GM21529 (cell line): Measurements from ENCODE around the gene CAPZB.
"Not testable (repeated sequence)": the region's sequence is repeated elsewhere in the genome, so short reads cannot be mapped to it uniquely, and the experiment has no call there.

Experiments
- ATAC-seq: cut with Tn5 transposase; IDR thresholded peaks from one replicate; pipeline ENCODE4 v1.9.1; 2021; ENCODE audit not compliant: unreplicated experiment

Gene CAPZB

GRCh38 chr1:19499887-19500286 is 14.5 kb upstream of the CAPZB start:
- not testable (repeated sequence) for ATAC-seq

DNA sequence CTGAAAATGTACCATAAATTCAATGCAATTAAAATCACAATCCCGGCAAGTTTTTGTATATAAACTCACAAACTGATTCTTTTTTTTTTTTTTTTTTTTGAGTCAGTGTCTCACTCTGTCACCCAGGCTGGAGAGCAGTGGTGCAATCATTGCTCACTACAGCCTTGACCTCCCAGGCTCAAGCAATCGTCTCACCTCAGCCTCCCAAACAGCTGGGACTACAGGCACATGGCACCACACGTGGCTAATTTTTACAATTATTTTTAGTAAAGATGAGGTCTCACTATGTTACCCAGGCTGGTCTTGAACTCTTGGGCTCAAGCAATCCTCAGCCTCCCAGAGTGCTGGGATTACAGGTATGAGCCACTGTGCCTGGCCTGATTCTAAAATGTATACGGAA is 12.1 kb upstream of the CAPZB start:
- not testable (repeated sequence) for ATAC-seq

DNA sequence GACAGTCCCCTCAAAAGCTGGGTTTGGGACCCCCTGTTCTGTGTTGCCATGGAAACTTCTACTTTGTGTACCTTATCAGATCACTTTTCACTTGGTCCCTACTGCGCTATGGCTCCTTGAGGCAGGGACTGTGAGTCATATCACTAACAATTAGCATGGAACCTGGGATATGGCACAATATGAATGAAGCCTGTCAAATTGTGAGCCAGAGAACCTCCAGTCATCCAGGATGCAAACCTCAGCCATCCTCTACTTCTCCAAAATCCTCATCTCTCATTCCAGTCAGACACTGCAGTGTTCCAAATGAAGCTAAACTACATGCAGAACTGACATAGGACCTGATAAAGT is 11.2 kb upstream of the CAPZB start:
- no peak for ATAC-seq

DNA sequence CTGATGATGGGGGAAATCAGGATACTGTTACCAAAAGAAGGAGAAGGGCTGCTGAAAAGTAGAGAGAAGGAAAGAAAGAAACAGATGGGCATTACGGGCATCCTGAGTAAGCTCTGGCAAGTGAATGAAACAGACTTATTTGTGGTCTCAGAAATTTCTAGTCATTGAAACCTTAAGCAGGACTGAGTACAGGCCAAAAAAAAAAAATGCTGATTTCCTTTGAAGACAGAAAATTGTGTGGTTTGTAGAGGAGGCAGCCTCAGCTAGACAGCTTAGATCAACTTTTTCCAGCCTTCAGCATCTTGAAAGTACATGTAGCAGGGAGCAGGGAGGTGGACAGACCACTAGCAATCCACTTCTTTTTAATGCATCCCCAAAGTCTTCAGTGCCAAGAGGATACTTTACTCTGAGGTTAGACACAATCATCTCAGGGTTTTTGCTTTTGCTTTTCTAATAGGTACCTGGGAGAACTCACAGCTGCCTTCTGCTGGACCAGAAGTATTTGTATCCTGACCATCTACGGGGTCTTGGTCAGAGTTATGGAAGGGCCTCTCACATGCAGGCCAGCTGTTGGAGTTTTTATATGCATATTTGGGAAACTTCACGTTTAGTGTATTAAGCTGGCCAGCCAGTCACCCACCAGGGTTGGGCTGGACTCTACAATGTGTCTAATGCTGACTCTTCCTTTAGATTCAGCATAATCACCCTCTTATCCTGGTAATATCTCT is 10.6 kb upstream of the CAPZB start:
- no peak for ATAC-seq

- no peak for ATAC-seq
Observed at GRCh38 chr1:19495000-19495656, 9.8 kb upstream of the CAPZB start.

- no peak for ATAC-seq
Observed at GRCh38 chr1:19493547-19493946, 8.2 kb upstream of the CAPZB start.

DNA sequence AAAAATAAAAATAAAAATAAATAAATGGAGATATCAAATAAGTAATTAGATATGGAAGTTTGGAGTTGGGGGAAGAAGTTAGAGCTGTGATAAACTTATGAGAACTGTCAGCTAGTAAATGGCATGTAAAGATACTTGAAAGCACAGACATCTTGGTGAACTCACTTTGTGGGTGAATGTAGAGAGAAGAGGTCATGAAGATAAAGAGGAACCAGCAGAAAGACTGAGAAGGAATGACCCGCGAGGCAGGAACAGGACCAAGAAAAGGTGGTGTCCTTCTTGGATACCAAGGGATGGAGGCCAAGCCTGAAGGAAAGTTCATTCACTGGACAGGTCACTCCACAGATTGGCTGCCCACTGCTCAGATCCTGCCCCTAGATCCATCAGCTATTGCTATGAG is 4.7 kb upstream of the CAPZB start:
- no peak for ATAC-seq

DNA sequence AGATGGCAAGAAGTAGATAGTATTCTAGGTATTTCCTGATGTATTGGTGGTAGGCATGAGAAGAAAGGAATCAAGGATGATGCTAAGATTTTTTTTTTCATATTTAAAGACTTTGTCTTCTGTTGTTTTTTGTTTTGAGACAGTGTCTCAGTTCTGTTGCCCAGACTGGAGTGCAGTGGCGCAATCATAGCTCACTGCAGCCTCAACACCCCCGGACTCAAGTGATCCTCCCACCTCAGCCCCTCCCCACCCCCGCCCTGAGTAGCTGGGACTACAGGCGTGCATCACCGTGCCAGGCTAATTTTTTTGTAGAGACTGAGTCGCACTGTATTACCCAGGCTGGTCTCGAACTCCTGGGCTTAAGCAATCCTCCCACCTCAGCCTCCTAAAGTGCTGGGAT is 2.8 kb upstream of the CAPZB start:
- no peak for ATAC-seq

DNA sequence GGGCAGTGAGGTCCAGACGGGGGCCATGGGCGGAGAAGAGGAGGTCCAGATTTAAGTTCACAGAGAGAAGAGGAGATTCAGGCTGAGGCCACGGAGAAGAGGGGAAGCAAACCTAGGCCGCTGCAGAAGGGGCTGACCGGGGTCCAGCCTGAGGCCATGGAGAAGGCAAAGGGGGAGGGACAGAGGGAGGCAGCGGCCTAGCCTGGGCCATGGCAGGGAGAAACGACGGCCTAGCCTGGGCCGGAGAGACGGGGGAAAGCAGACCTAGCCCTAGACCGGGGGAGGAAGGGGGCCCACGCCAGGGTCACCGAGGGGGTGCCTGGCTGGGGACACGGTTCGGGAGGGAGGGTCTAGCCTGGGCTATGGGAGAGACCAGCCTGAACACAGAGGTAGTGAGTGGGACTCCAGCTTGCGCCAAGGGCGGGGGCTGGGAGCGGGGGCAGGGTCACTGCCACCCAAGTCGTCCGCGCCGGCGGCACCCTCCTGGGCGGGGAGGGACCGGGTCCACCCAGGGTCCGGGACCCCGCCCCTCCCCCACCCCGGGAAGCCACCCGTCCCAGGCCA is 459 bp downstream of the CAPZB start:
- peak; percentile 11 for ATAC-seq

GRCh38 chr1:19484338-19484797 is 971 bp downstream of the CAPZB start:
- ATAC-seq: no peak

DNA sequence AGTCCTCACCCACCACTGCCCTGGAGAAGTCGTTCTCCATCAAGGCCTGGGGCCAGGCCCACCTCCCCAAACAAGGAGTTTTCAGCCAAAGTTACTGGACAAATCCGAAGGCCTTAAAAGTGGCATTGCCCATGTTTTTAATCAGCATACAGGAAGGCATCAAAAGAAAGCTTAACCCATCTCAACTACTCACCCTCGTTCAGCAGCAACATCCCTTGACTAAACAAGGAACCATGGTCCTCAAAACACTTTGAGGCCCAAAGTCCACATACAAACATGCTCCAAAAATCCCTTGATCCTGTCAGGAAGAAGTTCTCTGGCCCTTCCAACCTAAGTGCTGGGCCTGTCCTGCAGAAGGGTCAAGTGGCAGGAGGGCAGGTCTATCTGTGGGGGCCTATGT is 1.6 kb downstream of the CAPZB start:
- ATAC-seq: no peak

DNA sequence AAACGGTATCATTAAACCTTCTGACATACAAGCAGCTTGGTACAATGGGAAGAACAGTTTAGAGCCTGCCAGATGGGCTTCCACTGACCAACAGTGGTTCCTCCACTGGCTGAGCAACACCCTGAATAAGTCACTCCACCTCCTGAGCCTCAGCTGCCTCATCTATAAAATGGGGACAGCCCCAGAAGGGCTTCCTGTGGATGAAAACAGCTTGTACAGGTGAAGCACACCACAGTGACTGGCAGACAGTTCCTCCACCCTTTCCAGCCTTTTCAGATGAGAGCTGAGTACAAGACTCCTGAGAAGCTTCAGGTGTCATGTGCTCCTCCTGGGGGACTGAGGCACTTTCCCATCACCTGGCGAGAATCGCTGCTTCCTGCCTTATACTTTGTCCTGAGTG is 2.1 kb downstream of the CAPZB start:
- no peak for ATAC-seq

GRCh38 chr1:19481826-19482398 is 3.4 kb downstream of the CAPZB start:
- no peak for ATAC-seq

DNA sequence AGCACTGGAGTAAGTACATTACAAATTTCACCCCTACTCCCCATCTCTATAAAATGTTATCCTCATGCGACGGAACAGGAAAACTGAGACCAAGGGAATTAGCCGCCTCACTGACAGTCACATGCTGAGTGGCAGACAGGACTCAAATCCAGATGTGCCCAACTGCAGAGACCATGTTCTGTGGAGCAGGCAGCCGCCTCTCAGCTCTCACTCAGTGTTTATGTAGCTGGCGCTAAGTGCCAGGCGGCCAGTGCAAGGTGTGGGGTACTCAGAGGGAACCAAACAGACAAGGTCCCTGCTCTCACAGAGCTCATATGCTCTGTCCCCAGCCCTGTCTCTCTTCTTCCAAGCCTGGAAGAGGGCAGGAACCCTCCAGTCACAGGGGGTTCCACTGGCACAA is 5.1 kb downstream of the CAPZB start:
- ATAC-seq: no peak

DNA sequence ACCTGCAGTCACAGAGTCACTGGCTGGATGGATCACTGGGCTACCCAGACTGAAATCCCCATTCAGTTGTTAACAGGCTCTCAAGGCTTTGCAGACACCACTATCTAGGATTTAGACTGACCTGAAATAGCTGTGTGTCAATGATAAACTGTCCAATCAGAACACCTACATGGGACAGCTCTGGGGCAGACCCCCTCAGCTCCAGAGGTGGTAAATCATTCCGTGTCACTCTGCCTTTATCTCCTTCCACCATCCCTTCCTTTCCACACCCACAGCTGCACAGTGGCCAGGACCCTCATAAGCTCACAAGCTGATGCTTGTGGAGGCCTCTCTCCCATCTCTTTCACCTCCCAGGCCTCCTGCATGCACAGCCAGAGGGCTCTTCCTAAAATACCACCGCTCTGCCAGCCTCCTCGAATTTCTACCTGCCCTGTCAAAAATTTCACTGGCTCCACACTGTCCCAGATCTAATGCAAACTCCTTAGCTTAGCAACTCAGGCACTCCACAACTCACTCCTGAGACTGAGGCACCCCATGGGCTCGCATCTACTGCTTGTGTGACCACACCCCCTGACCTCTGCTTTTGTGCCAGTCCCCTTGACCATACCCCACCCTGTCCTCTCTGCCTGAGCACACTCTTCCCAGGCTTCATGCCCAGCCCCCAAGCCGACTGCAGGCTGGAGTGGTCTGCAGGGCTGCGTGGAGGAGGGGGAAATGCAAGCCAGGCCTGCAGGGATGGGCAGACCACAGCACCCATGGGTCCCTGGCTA is 5.8 kb downstream of the CAPZB start:
- no peak for ATAC-seq

- ATAC-seq: no peak
Observed at GRCh38 chr1:19478322-19478721, 7.0 kb downstream of the CAPZB start.

- ATAC-seq: peak; percentile 56
Observed at GRCh38 chr1:19477284-19478249, 7.8 kb downstream of the CAPZB start.

DNA sequence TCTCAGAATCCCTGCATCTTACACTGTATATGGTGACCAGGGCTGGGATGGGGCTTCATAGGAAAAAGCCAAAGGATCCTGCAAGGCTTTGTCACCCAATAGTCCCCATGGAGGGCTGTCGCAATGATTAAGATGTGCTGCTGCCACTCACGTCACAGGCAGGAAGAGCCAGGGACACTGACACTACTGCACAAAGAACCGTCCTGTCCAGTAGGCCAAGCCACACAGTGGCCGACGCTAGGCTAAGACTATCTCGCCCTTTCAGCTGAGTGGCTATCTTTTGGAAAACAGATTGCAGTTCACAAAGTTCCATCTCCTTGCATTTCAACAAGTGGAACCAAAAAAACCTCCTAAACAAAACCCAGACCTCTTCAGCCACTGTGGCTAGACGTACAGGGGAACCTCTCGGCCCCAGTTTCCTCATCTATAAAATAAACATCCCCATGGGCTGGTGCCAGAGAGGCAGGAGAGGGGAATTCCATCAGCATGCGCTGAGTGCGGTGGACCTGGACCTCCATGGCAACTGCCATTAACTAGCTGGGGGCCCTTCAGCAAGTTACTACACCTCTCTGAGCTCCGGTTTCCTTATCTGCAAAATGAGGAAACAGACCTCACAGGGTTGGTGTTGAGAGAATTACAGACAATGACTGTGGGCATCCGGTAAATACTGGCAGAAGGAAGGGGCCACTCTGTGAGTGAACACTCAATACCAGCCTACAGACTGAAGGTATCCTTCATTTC is 8.7 kb downstream of the CAPZB start:
- ATAC-seq: peak; percentile 23

- no peak for ATAC-seq
Observed at GRCh38 chr1:19475296-19475695, 10.0 kb downstream of the CAPZB start.

DNA sequence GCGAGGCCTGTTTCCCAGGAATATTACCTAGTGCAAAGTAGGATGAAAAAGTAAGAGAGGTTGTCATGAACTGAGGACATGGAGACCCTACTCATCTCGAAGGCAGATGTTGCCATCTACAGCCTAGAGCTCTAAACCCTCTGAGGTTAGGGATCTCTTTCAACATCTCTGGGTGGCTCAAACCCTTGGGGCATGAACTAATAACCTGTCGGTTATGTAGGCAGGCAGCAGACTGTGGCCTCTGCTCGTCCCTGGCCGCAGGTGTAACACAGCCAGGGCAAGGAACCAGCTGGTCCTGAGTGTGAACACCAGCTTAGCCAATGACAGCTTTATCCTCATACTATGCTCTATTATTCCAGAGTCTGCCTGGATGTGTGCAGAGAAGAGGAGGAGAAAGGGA is 13.2 kb downstream of the CAPZB start:
- no peak for ATAC-seq
